WERI-Rb-1 (cell line): ENCODE measurements around the gene RFFL.

Source experiments
- DNase-seq: peaks from one replicate; pipeline ENCODE4 v3.0.0-alpha.2; 2020
- H3K27ac ChIP-seq: fragments of 250-450 bp; sonication (Bioruptor Pico); 2 replicates; pipeline ENCODE4 v1.5.1; 2020; ENCODE audit warnings: mild to moderate bottlenecking, moderate library complexity
- H3K27me3 ChIP-seq: fragments of 250-450 bp; sonication (Bioruptor Pico); 2 replicates; pipeline ENCODE4 v1.5.1; 2021; ENCODE audit warnings: mild to moderate bottlenecking, low read depth, moderate library complexity; ENCODE audit not compliant: insufficient read depth, severe bottlenecking
- H3K36me3 ChIP-seq: fragments of 250-450 bp; sonication (Bioruptor Pico); 2 replicates; pipeline ENCODE4 v1.5.1; 2020; ENCODE audit warnings: mild to moderate bottlenecking, moderate library complexity
- H3K4me3 ChIP-seq: 2 replicates; pipeline ENCODE4 v1.5.1; 2011; ENCODE audit warnings: low read depth, mild to moderate bottlenecking, control low read depth, low read length
- H3K9me3 ChIP-seq: fragments of 250-450 bp; sonication (Bioruptor Pico); 2 replicates; pipeline ENCODE4 v1.5.1; 2021; ENCODE audit warnings: mild to moderate bottlenecking, moderate library complexity; ENCODE audit not compliant: severe bottlenecking
- CTCF ChIP-seq: IDR thresholded peaks from 2 replicates; pipeline ENCODE4 v1.5.1; 2011; ENCODE audit warnings: low read depth, mild to moderate bottlenecking, control low read depth, inconsistent platforms, low read length

The RFFL gene

GRCh38 chr17:34990921-34991365, 72.6 kb downstream of the RFFL start:
- H3K27ac ChIP-seq = no peak overlapping the region
- no peak overlapping the region for H3K4me3 ChIP-seq
- TF ChIP-seq CTCF = no peak
- no peaks in the 10 kb centered on the region for H3K9me3 ChIP-seq
- peaks cover 85% of the 10 kb centered on the region for H3K36me3 ChIP-seq
- no peak for DNase-seq
- no peaks in the 10 kb centered on the region for H3K27me3 ChIP-seq

- Histone ChIP-seq H3K9me3 (no peaks in the 10 kb centered on the region), H3K27me3 (no peaks in the 10 kb centered on the region), H3K27ac (no peak overlapping the region), H3K4me3 (no peak overlapping the region), H3K36me3 (peaks cover 81% of the 10 kb centered on the region)
- DNase-seq = no peak
- no peak for TF ChIP-seq CTCF
Observed at GRCh38 chr17:34989473-34989872, 74.0 kb downstream of the RFFL start.

DNA sequence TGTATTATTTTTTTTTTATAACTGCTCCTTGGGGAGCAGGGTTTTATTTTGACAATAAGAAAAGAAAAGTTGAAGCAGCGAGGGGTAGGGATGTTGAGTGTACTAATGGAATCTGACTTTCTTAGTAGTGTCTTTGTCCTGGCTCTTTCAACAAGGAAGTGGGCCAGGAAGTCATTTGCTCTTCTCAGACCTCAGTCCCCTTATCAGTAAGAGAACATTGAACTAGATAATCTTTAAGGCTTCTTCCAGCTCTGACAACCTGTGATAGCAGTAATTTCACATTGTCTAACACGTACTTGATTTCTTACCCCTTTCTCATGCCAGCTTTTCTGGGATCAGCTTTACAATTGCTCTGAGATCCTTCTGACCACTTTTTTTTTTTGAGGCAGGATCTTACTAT, 74.9 kb downstream of the RFFL start:
- H3K27me3 ChIP-seq = no peaks in the 10 kb centered on the region
- H3K36me3 ChIP-seq = peaks cover 80% of the 10 kb centered on the region
- no peak for TF ChIP-seq CTCF
- H3K27ac ChIP-seq = no peak overlapping the region
- H3K4me3 ChIP-seq = no peak overlapping the region
- DNase-seq = no peak
- no peaks in the 10 kb centered on the region for H3K9me3 ChIP-seq

DNA sequence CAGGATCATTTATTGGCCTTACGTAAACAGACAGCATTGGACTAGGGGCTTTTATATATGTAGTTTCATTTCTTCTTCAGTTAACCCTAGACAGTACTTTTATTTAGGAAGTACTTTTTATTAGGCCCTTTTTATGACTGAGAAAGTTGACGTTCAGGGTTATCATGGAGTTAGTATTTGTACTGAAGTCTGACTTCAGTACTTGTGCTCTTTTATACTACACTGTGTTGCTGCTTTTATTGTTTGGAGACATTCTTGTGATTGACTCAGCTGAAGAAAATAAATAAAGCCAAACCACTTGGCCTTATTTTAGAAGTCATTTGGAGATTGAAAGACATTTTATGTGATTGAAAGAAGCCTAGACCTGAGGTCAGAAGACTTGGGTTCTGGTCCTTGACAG, 76.3 kb downstream of the RFFL start:
- DNase-seq = no peak
- no peak for TF ChIP-seq CTCF
- H3K36me3 ChIP-seq = peaks cover 80% of the 10 kb centered on the region
- H3K27ac ChIP-seq = no peak overlapping the region
- no peaks in the 10 kb centered on the region for H3K27me3 ChIP-seq
- no peaks in the 10 kb centered on the region for H3K9me3 ChIP-seq
- H3K4me3 ChIP-seq = no peak overlapping the region

DNA sequence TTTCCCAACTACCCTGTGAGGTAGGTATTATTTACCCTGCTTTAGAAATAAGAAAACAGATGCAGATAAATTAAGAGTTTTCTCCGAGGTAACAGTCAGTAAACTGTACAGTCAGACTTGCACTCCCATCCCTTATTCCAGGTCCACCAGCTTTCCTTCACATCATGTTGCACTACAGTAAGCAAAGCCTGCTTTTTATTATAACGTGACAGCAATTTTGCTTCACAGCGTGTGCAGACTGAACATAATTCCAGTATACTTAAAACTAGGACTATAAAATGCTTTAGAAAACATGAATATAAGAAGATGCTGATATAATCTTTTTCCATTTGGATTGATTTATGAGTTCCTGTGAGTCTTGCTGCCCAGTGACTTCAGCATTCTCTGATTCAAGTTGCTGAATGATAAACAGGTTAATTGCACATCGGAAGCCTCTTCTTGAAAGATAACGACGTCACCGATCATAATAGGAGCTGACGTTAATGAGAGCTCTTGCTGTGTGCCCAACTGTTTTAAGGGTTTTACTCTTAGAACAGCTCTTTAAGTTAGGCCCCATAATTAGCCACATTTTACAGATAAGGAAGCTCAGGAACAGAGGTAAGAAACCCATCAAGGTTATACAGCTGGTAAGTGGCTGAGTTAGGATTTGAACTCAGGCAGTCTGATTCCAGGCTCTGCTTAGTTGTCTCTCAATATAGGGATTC, 81.8 kb downstream of the RFFL start:
- Histone ChIP-seq H3K27me3 (no peaks in the 10 kb centered on the region), H3K9me3 (no peaks in the 10 kb centered on the region), H3K4me3 (peak overlapping the region; percentile 96), H3K36me3 (peaks cover 36% of the 10 kb centered on the region), H3K27ac (peak overlapping the region; percentile 99)
- no peak for TF ChIP-seq CTCF
- no peak for DNase-seq
